ENCODE measurements around the gene FHL3.

The FHL3 gene

GRCh38 chr1:38005195-38006007 lies at the start of gene FHL3:
TSS of gene FHL3 (minus strand) at chr1:38005514. CDS start at chr1:37999412, 6,102 bp downstream.
- DNase-seq, result no peak

GRCh38 chr1:38053416-38054091 lies 48.2 kb upstream of the FHL3 start:
- DNase-seq, result no peak

GRCh38 chr1:38052750-38053415 lies 47.6 kb upstream of the FHL3 start:
- no peak for DNase-seq

GRCh38 chr1:38051079-38051543 lies 45.8 kb upstream of the FHL3 start:
- no peak for DNase-seq

GRCh38 chr1:38050397-38051078 lies 45.2 kb upstream of the FHL3 start:
- DNase-seq, result no peak

- no peak for DNase-seq
Measured at GRCh38 chr1:38047603-38048141, 42.4 kb upstream of the FHL3 start.

- DNase-seq, result no peak
Measured at GRCh38 chr1:38046884-38047602, 41.7 kb upstream of the FHL3 start.

- DNase-seq, result no peak
Measured at GRCh38 chr1:38046333-38046883, 41.1 kb upstream of the FHL3 start, which contains the start of gene POU3F1. TSS of gene POU3F1 (minus strand) at chr1:38046793. CDS start at chr1:38046743, 50 bp downstream.

GRCh38 chr1:38045401-38046332 lies 40.4 kb upstream of the FHL3 start:
- DNase-seq, result no peak

- DNase-seq, result no peak
Measured at GRCh38 chr1:38044221-38045215, 39.2 kb upstream of the FHL3 start.

- no peak for DNase-seq
Measured at GRCh38 chr1:38043036-38043747, 37.9 kb upstream of the FHL3 start.

GRCh38 chr1:38041936-38042834 lies 36.9 kb upstream of the FHL3 start:
- DNase-seq, result no peak

- DNase-seq, result no peak
Measured at GRCh38 chr1:38039331-38040088, 34.2 kb upstream of the FHL3 start.

- no peak for DNase-seq
Measured at GRCh38 chr1:38038861-38039260, 33.5 kb upstream of the FHL3 start.

- DNase-seq, result no peak
Measured at GRCh38 chr1:38037221-38037939, 32.1 kb upstream of the FHL3 start.

- DNase-seq, result no peak
Measured at GRCh38 chr1:38034871-38035270, 29.6 kb upstream of the FHL3 start.

Data from NCI-H1694 (cell line).